Measurements from ENCODE around the gene RIPPLY1.

Gene RIPPLY1

DNA sequence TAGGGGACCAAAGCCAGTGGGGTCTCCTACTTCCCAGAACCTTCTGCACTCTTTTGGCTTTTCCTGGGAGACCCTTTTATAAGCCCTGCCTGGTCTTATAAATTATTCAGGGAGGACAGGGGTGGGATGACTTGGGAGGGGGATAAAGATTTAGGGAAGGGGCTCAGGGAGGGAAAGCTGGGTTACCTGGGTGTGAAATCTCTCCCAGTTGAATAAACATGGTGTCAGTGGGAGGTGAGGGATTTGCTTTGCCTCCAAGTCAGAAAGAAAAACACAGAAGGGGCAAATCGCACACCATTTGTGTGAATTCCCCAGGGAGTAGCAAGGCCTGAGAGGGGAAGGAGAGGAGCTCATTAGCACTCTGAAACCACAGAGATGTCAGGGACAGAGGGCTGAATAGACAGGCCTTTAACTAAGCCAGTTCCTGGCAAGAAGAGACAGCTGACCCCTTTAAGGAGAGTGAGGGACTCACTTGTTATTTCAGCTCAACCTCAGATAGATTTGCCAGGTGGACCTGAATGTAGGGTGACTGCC lies at the start of gene RIPPLY1:
TSS of gene RIPPLY1 (minus strand) at position 51 of the 534 bp plus-strand sequence. CDS start 54 bp downstream, outside the sequence.
- DNase-seq (ENCODE audit: low spot score): no peak

DNA sequence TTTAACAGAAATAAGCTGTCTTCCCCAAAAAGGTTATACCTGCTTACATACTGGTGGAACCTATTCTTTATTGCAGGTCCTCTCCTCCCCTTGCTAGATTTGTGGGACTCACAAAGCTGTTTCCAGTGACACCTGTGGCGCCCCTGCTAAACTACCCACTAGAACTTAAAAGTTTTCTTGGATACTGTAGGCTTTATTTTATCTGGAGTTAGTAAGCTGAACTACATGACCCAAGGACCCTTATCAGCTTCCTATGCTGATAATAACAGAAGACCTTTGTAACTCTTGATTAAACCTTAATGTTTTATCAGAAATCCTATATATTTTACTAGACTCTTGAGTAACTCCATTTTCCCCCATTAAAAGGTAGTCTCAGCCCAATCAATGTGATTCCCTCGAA lies 49.4 kb upstream of the RIPPLY1 start:
- DNase-seq (ENCODE audit: low spot score): no peak

- DNase-seq (ENCODE audit: low spot score): no peak
Measured at GRCh38 chrX:106952089-106952488, 48.9 kb upstream of the RIPPLY1 start.

DNA sequence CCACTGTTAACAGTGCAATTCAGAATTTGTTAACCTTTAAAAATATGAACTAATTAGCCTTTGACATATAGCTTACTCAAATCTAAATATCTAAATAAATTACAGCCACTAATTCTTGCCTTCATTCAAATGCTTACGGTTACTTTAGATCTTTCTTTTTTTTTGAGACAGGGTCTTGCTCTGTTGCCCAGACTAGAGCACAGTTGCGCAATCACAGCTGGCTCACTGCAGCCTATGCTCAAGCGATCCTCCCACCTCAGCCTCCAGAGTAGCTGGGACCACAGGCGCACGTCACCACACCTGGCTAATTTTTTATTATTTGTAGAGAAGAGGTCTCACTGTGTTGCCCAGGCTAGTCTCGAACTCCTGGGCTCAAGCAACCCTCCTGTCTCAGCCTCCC lies 48.1 kb upstream of the RIPPLY1 start:
- no peak for DNase-seq (ENCODE audit: low spot score)

DNA sequence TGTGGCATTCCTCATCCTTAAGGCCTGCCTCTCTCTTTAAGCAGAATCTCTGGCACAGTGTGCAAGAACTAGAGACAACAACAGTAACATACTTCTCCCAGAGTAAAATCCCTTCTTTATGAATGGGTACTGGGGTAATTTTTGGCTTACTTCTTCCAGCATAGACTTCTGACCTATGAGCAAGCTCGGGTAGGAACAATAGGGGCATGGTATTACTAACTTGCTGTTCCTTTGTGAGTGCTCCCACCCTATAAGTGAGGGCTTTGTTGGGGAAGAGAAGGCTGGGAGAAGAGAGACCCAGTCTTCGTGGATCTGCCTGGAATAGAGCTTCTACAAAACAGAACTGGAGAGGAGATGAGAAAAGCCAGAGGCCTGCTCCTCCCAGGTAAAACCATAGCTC lies 47.2 kb upstream of the RIPPLY1 start:
- DNase-seq (ENCODE audit: low spot score): no peak

DNA sequence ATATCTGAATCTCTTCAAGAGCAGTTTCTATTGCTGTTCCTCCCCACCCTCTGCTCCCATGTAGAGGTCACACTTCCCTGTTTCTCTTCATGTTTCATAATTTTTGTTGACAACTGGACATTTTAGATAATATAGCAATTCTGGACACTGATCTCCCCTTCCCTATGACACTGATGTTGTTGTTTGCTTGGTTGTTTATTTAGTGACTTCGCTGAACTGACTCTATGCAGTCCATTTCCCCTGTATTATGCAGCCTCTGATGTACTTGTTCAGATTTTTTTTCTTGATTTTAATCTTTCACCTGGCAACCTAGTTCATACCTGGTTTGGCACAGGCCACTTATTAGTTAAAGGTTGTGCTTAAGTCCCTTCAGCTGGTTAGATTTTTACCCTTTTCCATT lies 46.2 kb upstream of the RIPPLY1 start:
- no peak for DNase-seq (ENCODE audit: low spot score)

GRCh38 chrX:106948641-106949040 lies 45.5 kb upstream of the RIPPLY1 start:
- DNase-seq (ENCODE audit: low spot score): no peak

DNA sequence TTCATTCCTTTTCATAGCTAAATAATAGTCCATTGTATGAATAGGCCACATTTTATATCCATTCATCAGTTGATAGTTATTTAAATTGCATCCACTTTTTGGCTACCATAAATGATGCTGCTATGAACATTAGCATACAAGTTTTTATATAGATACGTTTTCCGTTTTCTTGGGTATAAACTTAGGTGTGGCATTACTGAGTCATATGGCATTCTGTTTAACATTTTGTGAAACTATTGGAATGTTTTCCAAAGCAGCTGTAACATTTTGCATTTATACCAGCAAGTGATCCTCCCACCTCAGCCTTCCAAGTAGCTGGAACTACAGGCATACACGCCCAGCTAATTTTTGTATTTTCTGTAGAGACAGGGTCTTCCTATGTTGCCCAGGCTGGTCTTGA lies 43.3 kb upstream of the RIPPLY1 start:
- DNase-seq (ENCODE audit: low spot score): no peak

- no peak for DNase-seq (ENCODE audit: low spot score)
Measured at GRCh38 chrX:106940068-106940467, 36.9 kb upstream of the RIPPLY1 start.

DNA sequence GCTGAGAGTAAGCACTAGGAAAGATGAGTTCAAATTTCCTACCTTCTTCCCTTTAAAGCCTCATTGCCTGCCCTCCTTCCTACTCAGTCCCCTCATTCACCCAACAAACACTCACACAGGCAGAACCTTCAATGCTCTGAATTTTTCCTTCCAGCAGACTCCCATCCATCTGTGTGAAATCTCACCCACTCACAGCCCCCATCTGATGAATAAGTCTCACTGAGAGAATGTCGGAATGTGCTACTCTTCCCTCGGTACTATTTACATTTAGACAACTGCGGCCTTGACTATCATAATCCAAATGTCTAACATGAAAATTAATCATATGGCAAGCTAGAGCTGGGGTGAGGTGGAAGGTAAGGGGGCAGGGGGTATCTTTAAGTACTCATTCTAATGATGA lies 36.4 kb upstream of the RIPPLY1 start:
- DNase-seq (ENCODE audit: low spot score): no peak

GRCh38 chrX:106936246-106936645 lies 33.1 kb upstream of the RIPPLY1 start:
- no peak for DNase-seq (ENCODE audit: low spot score)

DNA sequence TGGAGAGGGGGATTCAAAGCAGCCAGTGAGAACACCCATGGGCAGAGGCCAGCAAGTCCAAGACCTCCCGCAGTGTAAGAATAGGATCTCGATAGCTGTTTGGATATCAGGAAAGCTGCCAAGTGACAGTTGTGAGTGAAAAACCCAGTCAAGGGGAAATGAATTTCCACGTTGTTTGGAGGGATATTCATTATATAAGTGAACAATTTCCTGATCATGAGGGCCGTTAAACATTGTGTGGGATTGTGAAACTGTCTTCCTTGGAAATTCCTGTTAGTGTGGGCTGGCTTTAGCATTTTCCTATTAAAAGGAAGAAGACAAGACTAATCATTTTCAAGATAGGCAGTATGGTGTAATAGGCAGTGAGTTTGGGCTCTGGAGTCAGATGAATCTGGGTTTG lies 32.0 kb upstream of the RIPPLY1 start:
- DNase-seq (ENCODE audit: low spot score): no peak

GRCh38 chrX:106933538-106933961 lies 30.4 kb upstream of the RIPPLY1 start:
- DNase-seq (ENCODE audit: low spot score): no peak

- DNase-seq (ENCODE audit: low spot score): no peak
Measured at GRCh38 chrX:106932960-106933537, 29.9 kb upstream of the RIPPLY1 start.

- DNase-seq (ENCODE audit: low spot score): no peak
Measured at GRCh38 chrX:106932492-106932923, 29.4 kb upstream of the RIPPLY1 start.

DNA sequence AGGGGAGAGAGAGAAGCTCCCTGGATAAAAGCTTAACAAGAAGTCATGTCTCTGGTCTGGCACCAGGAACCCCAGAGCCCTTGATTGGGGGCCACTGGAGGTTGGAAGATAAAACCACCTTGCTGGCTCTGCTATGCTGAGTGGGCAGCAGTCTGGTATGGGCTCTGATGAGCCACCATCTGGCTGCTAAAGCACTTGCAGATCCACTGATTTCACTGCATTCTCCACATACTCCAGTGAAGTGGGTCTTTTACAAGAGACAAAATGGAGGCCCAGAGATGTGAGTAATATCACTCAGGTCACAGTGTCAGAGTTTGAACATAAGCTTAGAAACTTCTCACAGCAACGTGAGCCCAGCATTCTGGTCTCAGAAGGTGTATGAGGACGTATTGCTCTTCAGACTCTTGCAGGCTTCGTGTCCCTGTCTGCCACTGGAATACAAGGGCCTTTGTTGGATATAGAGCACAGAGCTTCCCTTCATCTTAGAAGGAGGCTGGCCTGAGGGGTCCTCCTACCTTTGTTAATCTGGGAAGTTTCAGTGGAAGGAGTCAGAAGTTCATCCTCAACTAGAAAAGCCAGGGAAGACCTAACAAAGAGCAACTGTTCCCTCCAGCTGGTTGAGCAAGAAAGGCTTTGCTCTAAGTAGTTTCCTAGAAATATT lies 28.8 kb upstream of the RIPPLY1 start:
- DNase-seq (ENCODE audit: low spot score): no peak

DNA sequence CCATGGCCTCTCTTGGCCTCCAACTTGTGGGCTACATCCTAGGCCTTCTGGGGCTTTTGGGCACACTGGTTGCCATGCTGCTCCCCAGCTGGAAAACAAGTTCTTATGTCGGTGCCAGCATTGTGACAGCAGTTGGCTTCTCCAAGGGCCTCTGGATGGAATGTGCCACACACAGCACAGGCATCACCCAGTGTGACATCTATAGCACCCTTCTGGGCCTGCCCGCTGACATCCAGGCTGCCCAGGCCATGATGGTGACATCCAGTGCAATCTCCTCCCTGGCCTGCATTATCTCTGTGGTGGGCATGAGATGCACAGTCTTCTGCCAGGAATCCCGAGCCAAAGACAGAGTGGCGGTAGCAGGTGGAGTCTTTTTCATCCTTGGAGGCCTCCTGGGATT lies 25.1 kb upstream of the RIPPLY1 start:
- DNase-seq (ENCODE audit: low spot score): no peak

- no peak for DNase-seq (ENCODE audit: low spot score)
Measured at GRCh38 chrX:106927700-106928099, 24.6 kb upstream of the RIPPLY1 start.

GRCh38 chrX:106927023-106927422 lies 23.9 kb upstream of the RIPPLY1 start:
- DNase-seq (ENCODE audit: low spot score): no peak

- no peak for DNase-seq (ENCODE audit: low spot score)
Measured at GRCh38 chrX:106921637-106922036, 18.5 kb upstream of the RIPPLY1 start.

DNA sequence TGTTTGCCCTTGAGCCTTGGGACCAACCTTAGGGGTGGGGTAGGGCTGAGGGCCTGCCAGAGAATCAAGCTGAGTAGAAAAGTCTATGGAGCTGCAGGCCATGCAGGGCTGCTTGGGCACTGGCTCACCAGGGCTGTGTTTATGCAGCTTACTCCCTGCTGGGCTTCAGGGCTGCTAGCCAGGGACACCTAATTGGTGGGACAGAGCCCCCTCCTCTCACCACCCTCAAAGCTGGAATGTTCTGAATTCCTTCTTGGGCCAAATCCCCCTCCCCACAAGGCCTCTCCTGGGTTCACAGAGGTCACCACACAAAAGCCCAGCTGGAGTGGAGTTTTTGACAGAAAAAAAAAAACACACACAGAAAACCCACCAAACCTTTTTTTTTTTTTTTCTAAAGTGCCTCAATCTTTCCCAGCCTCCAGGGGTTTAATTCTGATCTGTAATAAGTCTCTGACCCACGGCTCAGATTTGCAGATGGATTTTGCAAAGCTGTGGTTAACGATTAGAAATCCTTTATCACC lies 16.9 kb upstream of the RIPPLY1 start, which contains the start of gene CLDN2:
TSS of gene CLDN2 (plus strand) at position 471 of the 521 bp plus-strand sequence. CDS start 7,827 bp downstream, outside the sequence.
- DNase-seq (ENCODE audit: low spot score): no peak

- peak; percentile 13 for DNase-seq (ENCODE audit: low spot score)
Measured at GRCh38 chrX:106917830-106918500, 14.8 kb upstream of the RIPPLY1 start.

DNA sequence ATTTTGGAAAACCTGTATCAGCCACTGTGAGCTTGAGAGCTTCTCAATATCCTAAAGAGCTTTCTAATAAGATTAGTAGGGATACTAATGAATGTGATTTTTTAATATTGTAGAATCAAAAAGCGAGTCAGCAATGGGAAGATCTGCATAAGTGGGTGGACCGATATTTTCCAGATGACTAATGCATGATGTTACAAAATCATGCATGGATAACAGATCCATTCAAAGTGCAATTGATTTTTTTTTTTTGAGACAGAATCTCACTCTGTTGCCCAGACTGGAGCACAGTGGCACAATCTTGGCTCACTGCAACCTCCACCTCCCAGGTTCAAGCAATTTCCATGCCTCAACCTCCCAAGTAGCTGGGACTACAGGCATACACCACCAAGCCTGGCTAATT lies 9.7 kb upstream of the RIPPLY1 start:
- no peak for DNase-seq (ENCODE audit: low spot score)

Data from CD4-positive, alpha-beta T cell treated with Interleukin-2 at 100 ng/mL for 4 hours (primary cell).